Activated CD4-positive, alpha-beta memory T cell treated with anti-CD3 and anti-CD28 coated beads for 36 hours (primary cell): ENCODE measurements around the gene FAM13C. TPM values are rescaled to one million over a fixed set of nuclear protein-coding genes. Genes with fewer than 3 reads are reported as not detected.

Source experiments
- CTCF ChIA-PET: fragments of 350-600 bp; sonication (Branson Sonifier 250); formaldehyde crosslinking; loops from one replicate; lab custom pipeline; 2021; ENCODE audit warnings: antibody characterized with exemption, inconsistent platforms; lab: Charles Lee
- POLR2A ChIA-PET: fragments of 350-600 bp; sonication (Branson Sonifier 250); formaldehyde crosslinking; loops from one replicate; lab custom pipeline; 2021; ENCODE audit warnings: antibody characterized with exemption; lab: Charles Lee
- DNase-seq: peaks from one replicate; pipeline ENCODE4 v3.0.0-alpha.2; 2020
- H3K27ac Mint-ChIP-seq: one replicate; pipeline ENCODE4 v1.8.0; 2021; ENCODE audit warnings: mixed read lengths
- H3K27me3 Mint-ChIP-seq: one replicate; pipeline ENCODE4 v1.8.0; 2021; ENCODE audit warnings: mixed read lengths
- H3K36me3 Mint-ChIP-seq: one replicate; pipeline ENCODE4 v1.8.0; 2021; ENCODE audit warnings: mixed read lengths
- H3K4me1 Mint-ChIP-seq: one replicate; pipeline ENCODE4 v1.8.0; 2021; ENCODE audit warnings: low read depth, mixed read lengths
- H3K4me3 Mint-ChIP-seq: one replicate; pipeline ENCODE4 v1.8.0; 2021; ENCODE audit warnings: mild to moderate bottlenecking, mixed read lengths
- H3K9me3 Mint-ChIP-seq: one replicate; pipeline ENCODE4 v1.8.0; 2021; ENCODE audit warnings: mixed read lengths
- intact Hi-C: fragments of 100-400 bp; cut with micrococcal nuclease; formaldehyde crosslinking; loops from one replicate; pipeline ENCODE4 v1.15.1; 2023
- total RNA-seq, 2 experiments: library from RNA; stranded (reverse); gene quantifications; one replicate each; pipeline ENCODE4 v1.2.3, GENCODE V29; 2021

The FAM13C gene
- total RNA-seq, 2 experiments from 2014 or later = not detected

DNA sequence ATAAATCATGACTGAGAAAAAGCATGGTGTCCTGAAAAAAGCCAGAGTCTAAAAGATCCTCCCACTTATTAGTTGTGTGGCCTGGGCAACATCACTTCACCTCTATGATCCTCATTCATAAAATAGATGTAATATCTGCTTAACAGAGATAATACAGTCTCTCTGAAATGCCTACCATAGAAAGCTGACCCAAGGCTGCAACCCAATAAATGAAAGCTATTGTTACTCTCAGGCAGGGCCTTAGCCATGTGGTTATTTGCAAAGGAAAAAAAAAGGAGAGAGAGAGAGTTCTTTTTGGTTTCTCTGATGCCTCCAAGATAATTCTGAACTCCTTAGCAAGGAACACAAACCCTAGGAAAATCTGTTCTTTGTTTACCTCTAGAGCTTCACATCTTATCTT lies 7.9 kb downstream of the FAM13C start:
- Mint-ChIP-seq H3K4me3 (no peak overlapping the region), H3K36me3 (no peaks in the 10 kb centered on the region), H3K27ac (no peak overlapping the region), H3K9me3 (no peaks in the 10 kb centered on the region), H3K27me3 (no peaks in the 10 kb centered on the region), H3K4me1 (no peaks in the 10 kb centered on the region)
- ChIA-PET POLR2A (no interaction called here), CTCF (no interaction called here)
- intact Hi-C loops = no loop called here
- no peak for DNase-seq

DNA sequence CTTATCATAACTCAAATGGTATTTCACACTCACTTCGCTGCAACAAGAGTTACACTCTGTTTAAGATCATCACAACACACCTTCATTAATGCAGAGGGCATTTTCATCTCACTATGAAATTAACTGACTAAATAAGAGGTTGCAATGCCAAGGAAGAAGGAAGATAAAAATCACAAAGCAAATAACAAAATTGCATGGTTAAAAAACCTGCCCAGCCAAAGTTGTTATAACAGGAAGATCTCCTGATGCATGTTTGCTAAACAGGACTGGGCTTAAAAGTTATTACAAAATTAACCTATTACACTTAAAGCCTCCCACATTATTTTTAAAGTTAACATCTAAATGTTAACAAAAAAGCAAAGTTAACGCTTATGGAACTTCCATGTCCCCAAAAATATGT lies 11.8 kb downstream of the FAM13C start:
- ChIA-PET CTCF (no interaction called here), POLR2A (no interaction called here)
- intact Hi-C loops = no loop called here
- Mint-ChIP-seq H3K27me3 (no peaks in the 10 kb centered on the region), H3K36me3 (no peaks in the 10 kb centered on the region), H3K27ac (no peak overlapping the region), H3K4me3 (no peak overlapping the region), H3K4me1 (no peaks in the 10 kb centered on the region), H3K9me3 (no peaks in the 10 kb centered on the region)
- no peak for DNase-seq

DNA sequence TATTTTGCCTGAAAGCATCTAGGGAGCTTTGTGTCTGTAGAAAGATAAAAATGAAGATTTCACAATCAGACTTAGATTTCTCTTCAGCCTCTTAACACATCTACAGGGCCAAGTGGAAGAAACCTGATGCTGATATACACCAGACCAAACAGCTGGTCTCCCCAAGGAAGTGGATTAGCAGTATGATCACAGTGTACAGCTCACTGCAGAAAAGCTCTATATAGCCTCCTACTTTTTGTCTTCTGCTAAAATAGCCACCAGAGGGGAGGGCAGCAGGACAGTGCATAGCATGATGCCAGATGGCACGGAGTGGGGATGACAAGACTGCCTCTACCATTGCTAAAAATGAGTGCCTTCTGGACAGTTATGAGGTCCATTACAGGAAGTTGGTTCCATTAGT lies 16.0 kb downstream of the FAM13C start:
- no peaks in the 10 kb centered on the region for H3K9me3 Mint-ChIP-seq
- CTCF ChIA-PET = no interaction called here
- no peak for DNase-seq
- H3K27me3 Mint-ChIP-seq = no peaks in the 10 kb centered on the region
- intact Hi-C loops = no loop called here
- H3K36me3 Mint-ChIP-seq = no peaks in the 10 kb centered on the region
- POLR2A ChIA-PET = no interaction called here
- no peaks in the 10 kb centered on the region for H3K4me1 Mint-ChIP-seq
- no peak overlapping the region for H3K27ac Mint-ChIP-seq
- H3K4me3 Mint-ChIP-seq = no peak overlapping the region

DNA sequence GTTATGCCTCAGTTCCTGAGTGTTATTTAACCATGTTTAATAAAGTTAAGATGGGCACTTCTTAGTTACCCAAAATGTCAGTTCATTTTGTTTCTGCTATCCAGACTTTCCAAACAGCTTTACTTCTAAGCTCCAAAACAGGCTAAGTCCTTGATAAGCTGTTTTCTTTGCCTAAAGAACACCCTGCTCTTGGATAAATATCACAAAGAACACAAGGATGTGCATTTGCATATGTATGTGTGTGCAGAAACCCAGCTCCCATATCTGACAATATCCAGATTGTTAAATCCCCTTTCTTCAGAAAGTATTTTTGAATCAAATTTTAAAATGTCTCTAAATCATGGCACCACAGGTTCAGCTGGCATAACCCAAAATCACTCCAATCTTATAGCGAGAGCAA lies 19.6 kb downstream of the FAM13C start:
- H3K9me3 Mint-ChIP-seq = no peaks in the 10 kb centered on the region
- CTCF ChIA-PET = no interaction called here
- intact Hi-C loops = no loop called here
- no peaks in the 10 kb centered on the region for H3K4me1 Mint-ChIP-seq
- POLR2A ChIA-PET = no interaction called here
- no peak for DNase-seq
- H3K36me3 Mint-ChIP-seq = no peaks in the 10 kb centered on the region
- H3K27me3 Mint-ChIP-seq = peaks cover 1% of the 10 kb centered on the region
- no peak overlapping the region for H3K27ac Mint-ChIP-seq
- H3K4me3 Mint-ChIP-seq = no peak overlapping the region

DNA sequence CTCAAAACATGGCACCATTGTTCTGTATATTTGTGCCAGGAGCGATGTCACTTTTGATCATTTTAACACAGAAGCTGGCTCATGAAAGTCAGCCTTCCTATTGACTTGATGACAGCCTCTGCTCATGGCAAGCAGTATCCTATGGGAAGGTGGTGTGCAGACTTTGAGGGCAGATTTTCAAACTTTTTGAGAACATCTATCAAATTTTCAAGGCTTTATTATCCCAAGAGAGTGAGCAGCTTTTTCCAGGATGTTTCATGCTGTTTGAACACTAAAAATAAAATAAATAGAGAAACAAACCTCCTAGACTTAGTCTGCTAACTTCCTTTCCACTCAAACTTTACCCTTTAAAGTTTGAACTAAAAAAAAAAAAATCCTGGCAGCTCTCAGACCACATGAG lies 20.3 kb downstream of the FAM13C start:
- Mint-ChIP-seq H3K4me1 (no peaks in the 10 kb centered on the region), H3K4me3 (no peak overlapping the region), H3K27ac (no peak overlapping the region), H3K36me3 (no peaks in the 10 kb centered on the region), H3K9me3 (no peaks in the 10 kb centered on the region), H3K27me3 (peaks cover 1% of the 10 kb centered on the region)
- intact Hi-C loops = no loop called here
- DNase-seq = no peak
- POLR2A ChIA-PET = no interaction called here
- CTCF ChIA-PET = no interaction called here

DNA sequence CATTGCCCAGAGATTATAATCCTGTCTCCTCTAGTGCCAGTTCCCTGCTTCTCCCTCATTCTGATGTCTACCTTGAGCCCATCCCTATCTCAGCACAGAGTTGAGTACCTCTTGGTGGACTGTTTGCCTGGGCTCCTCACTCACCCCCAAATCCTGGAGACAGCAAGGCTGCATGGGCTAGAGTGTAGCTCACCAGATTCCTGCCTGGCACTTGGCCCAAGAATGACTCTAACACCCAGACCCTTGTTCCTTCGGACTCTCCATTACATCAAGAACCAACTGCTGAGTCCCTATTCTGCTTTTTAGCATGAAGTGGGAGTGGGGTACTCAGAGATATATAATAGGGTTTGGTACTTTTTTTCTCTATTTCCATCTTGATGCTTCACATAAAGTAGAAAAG lies 22.1 kb downstream of the FAM13C start:
- H3K27me3 Mint-ChIP-seq = peaks cover 1% of the 10 kb centered on the region
- POLR2A ChIA-PET = no interaction called here
- CTCF ChIA-PET = no interaction called here
- DNase-seq = no peak
- H3K36me3 Mint-ChIP-seq = no peaks in the 10 kb centered on the region
- no peaks in the 10 kb centered on the region for H3K4me1 Mint-ChIP-seq
- no peak overlapping the region for H3K4me3 Mint-ChIP-seq
- H3K9me3 Mint-ChIP-seq = no peaks in the 10 kb centered on the region
- H3K27ac Mint-ChIP-seq = no peak overlapping the region
- intact Hi-C loops = no loop called here

DNA sequence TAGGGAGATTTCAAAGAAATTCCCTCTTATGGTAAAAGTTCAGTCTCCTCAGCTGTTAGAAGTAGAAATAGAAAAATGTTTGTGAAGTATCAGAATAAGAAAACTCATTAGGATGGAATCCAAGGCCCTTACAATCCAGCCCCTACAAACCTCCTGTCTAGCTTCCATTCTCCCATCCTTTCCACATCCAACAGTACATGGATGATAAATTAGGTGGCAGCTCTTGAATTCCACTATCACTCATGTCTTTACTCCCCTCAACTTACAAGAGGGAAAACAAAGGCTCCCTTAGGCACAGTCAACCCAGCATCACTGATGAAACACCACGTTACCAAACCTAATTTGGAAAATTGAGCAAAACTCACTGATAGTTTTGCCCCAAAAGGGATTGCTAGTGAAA lies 23.0 kb downstream of the FAM13C start:
- no peak overlapping the region for H3K4me3 Mint-ChIP-seq
- H3K36me3 Mint-ChIP-seq = no peaks in the 10 kb centered on the region
- peaks cover 1% of the 10 kb centered on the region for H3K27me3 Mint-ChIP-seq
- H3K27ac Mint-ChIP-seq = no peak overlapping the region
- intact Hi-C loops = no loop called here
- H3K9me3 Mint-ChIP-seq = no peaks in the 10 kb centered on the region
- ChIA-PET CTCF (no interaction called here), POLR2A (no interaction called here)
- no peak for DNase-seq
- no peaks in the 10 kb centered on the region for H3K4me1 Mint-ChIP-seq

DNA sequence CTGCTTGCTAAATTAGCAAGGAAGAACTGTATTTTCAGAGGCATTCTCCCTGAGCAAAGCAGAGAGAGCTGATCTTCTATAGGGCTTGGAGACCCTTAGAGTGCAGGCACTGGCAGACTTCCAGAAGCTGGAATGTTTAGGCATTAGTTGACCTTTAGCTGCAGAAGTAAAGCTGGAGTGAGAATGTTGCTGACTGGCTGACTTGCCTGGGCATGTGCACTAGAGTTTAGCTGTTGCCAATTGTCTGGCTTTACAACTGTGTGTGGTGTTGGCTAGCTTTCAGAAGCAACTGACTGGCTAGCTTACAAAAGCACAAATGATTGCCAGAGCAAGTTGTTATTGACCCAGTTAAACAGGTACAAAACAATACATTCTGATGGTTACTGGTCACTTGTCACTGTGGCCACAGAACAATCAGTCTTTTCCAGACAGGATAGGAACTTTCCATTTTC lies 25.1 kb downstream of the FAM13C start:
- Mint-ChIP-seq H3K4me3 (no peak overlapping the region), H3K36me3 (no peaks in the 10 kb centered on the region), H3K4me1 (no peaks in the 10 kb centered on the region), H3K9me3 (no peaks in the 10 kb centered on the region), H3K27me3 (peaks cover 1% of the 10 kb centered on the region), H3K27ac (no peak overlapping the region)
- DNase-seq = no peak
- CTCF ChIA-PET = no interaction called here
- intact Hi-C loops = no loop called here
- POLR2A ChIA-PET = no interaction called here

DNA sequence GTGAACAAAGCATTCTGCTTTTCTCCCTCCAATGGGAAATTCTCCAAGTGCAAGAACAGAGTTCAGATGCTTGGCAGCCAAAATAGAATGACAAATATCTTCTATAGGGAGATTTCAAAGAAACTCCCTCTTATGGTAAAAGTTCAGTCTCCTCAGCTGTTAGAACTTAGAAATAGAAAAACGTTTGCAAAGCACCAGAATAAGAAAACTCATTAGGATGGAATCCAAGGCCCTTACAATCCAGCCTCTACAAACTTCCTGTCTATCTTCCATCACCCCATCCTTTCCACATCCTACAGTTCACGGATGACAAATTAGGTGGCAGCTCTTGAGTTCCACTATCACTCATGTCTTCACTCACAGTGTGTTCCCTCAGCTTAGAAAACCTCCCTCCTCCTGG lies 25.7 kb downstream of the FAM13C start:
- DNase-seq = no peak
- Mint-ChIP-seq H3K4me3 (no peak overlapping the region), H3K27ac (no peak overlapping the region), H3K36me3 (no peaks in the 10 kb centered on the region), H3K9me3 (no peaks in the 10 kb centered on the region), H3K4me1 (no peaks in the 10 kb centered on the region), H3K27me3 (peaks cover 1% of the 10 kb centered on the region)
- CTCF ChIA-PET = no interaction called here
- intact Hi-C loops = no loop called here
- POLR2A ChIA-PET = no interaction called here

DNA sequence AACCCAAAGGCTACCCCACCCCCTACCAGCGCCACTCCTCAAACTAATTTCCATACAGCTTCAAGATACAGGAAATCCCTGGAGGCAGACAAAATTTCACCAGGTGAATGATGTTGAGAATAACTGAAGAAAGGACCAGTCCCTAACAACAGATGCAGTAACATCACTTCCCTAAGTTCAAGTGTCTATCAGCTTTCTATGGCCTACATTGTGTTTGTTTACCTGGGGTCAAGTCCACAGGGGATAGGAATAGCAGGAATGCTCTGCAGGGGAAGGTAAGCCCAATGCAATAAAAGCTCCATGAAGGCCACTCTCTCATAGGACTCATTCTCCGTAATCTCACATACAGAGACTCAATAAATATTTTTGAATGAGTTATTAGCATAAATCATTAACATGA lies 26.9 kb downstream of the FAM13C start:
- POLR2A ChIA-PET = no interaction called here
- no peaks in the 10 kb centered on the region for H3K4me1 Mint-ChIP-seq
- H3K36me3 Mint-ChIP-seq = no peaks in the 10 kb centered on the region
- no peaks in the 10 kb centered on the region for H3K9me3 Mint-ChIP-seq
- CTCF ChIA-PET = no interaction called here
- no peak overlapping the region for H3K4me3 Mint-ChIP-seq
- DNase-seq = no peak
- no peaks in the 10 kb centered on the region for H3K27me3 Mint-ChIP-seq
- intact Hi-C loops = no loop called here
- H3K27ac Mint-ChIP-seq = no peak overlapping the region

DNA sequence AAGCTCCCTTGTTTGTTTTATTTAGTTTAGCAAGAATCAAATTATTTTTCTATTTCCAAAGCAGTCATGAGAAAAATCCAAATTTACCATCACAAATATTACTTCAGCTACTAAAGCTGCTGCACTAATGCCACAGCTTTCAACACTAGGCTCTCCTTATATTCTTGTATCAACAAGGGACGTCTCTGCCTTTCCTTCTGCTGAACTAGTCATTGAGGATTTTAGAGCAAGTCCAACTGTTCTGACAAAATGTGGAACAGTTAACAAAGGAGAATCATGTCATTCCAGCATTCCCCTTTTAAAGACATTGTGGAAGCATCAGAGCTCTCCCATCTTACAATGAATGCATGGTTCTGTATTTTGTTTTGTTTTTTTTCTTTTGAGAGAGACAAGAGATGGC lies 28.6 kb downstream of the FAM13C start:
- no peak overlapping the region for H3K4me3 Mint-ChIP-seq
- POLR2A ChIA-PET = no interaction called here
- no peak for DNase-seq
- no peaks in the 10 kb centered on the region for H3K4me1 Mint-ChIP-seq
- intact Hi-C loops = no loop called here
- no peaks in the 10 kb centered on the region for H3K27me3 Mint-ChIP-seq
- H3K36me3 Mint-ChIP-seq = no peaks in the 10 kb centered on the region
- no peak overlapping the region for H3K27ac Mint-ChIP-seq
- H3K9me3 Mint-ChIP-seq = no peaks in the 10 kb centered on the region
- CTCF ChIA-PET = no interaction called here

DNA sequence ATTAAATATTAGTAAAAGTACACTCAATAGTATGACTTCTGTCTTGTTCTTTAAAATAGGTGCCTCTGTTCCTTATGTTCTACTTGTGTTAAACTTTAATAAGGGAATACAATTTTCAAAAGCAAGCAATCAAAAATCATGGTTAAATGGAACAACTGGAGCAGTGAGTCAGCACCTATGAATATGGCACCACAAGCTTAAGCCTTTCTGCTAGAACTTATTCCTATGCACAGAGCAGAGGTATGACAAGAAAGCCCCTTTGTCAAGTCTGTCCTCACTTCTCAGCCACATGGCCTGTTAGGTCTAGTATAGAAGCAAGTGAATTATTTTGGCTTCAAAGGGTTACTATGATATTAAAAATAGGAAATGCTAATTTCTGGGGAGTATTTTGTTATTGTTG lies 29.8 kb downstream of the FAM13C start:
- POLR2A ChIA-PET = no interaction called here
- no peaks in the 10 kb centered on the region for H3K4me1 Mint-ChIP-seq
- no peak overlapping the region for H3K27ac Mint-ChIP-seq
- no peak overlapping the region for H3K4me3 Mint-ChIP-seq
- intact Hi-C loops = no loop called here
- CTCF ChIA-PET = no interaction called here
- H3K27me3 Mint-ChIP-seq = no peaks in the 10 kb centered on the region
- DNase-seq = no peak
- no peaks in the 10 kb centered on the region for H3K36me3 Mint-ChIP-seq
- no peaks in the 10 kb centered on the region for H3K9me3 Mint-ChIP-seq

DNA sequence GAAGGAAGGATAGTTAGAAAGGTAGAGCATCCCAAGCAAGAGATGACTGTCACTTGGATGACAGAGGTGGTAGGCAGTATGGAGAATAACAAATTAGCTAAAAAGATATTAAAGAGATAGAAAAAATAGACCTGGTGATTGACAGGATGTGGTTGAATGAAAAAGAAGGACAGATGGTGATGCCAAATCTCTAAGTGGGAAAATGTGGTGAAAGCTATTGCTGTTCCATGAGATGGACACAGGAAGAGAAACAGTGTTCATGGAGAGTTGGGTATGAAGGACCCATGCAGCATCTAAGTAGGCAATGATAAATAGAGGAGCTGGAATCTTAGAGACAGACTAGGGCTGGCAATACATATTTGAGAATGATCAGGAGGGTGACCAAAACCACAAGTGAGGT lies 30.7 kb downstream of the FAM13C start:
- DNase-seq = no peak
- intact Hi-C loops = no loop called here
- Mint-ChIP-seq H3K4me1 (no peaks in the 10 kb centered on the region), H3K36me3 (no peaks in the 10 kb centered on the region), H3K27ac (no peak overlapping the region), H3K27me3 (no peaks in the 10 kb centered on the region), H3K4me3 (no peak overlapping the region), H3K9me3 (no peaks in the 10 kb centered on the region)
- ChIA-PET POLR2A (no interaction called here), CTCF (no interaction called here)

DNA sequence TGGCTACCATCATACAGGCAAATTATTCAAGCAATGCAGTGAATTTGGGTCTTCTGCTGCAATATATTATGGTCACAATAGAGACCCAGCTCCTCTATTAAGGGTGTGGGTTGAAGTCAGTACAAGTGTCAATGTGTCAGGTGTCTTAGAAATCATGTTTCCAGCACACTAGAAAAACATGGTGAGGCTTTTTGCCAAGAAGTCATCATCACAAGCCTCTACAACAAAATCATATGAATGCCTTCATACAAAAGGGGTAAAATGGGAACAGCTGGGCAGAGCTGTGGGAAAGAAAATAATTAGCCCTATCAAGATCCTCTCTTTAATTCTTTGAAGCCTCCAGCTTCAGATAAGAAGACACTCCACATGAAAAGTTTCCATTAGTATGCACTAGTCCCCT lies 37.2 kb downstream of the FAM13C start:
- H3K27ac Mint-ChIP-seq = no peak overlapping the region
- DNase-seq = no peak
- POLR2A ChIA-PET = no interaction called here
- no peaks in the 10 kb centered on the region for H3K36me3 Mint-ChIP-seq
- CTCF ChIA-PET = no interaction called here
- H3K27me3 Mint-ChIP-seq = no peaks in the 10 kb centered on the region
- H3K4me3 Mint-ChIP-seq = no peak overlapping the region
- no peaks in the 10 kb centered on the region for H3K9me3 Mint-ChIP-seq
- intact Hi-C loops = no loop called here
- no peaks in the 10 kb centered on the region for H3K4me1 Mint-ChIP-seq
